ENCODE measurements around the gene ACSM3.

DNA sequence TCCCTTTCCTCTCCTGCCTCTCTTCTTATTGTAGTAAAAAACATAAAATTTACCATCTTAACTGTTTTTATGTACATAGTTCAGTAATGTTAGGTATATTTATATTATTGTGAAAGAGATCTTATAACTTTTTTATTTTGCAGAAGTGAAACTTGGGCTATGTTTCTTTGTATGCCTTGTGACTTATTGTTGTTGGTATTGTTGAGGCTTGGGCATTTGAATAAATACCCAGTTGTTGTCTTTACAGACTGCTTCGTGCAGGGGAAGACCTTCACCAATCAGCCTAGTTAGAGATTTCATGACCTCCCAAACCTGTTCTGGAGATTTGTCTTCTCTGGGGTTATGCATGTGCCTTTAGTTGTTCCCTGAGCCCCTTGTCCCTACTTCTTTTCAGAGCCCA lies 74.4 kb downstream of the ACSM3 start:
- TF ChIP-seq, protein P1, sequence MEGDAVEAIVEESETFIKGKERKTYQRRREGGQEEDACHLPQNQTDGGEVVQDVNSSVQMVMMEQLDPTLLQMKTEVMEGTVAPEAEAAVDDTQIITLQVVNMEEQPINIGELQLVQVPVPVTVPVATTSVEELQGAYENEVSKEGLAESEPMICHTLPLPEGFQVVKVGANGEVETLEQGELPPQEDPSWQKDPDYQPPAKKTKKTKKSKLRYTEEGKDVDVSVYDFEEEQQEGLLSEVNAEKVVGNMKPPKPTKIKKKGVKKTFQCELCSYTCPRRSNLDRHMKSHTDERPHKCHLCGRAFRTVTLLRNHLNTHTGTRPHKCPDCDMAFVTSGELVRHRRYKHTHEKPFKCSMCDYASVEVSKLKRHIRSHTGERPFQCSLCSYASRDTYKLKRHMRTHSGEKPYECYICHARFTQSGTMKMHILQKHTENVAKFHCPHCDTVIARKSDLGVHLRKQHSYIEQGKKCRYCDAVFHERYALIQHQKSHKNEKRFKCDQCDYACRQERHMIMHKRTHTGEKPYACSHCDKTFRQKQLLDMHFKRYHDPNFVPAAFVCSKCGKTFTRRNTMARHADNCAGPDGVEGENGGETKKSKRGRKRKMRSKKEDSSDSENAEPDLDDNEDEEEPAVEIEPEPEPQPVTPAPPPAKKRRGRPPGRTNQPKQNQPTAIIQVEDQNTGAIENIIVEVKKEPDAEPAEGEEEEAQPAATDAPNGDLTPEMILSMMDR (IDR thresholded peaks at IDR 0.05; ENCODE audit: low read depth, low read length, missing input control): no peak
- TF ChIP-seq, protein P2, sequence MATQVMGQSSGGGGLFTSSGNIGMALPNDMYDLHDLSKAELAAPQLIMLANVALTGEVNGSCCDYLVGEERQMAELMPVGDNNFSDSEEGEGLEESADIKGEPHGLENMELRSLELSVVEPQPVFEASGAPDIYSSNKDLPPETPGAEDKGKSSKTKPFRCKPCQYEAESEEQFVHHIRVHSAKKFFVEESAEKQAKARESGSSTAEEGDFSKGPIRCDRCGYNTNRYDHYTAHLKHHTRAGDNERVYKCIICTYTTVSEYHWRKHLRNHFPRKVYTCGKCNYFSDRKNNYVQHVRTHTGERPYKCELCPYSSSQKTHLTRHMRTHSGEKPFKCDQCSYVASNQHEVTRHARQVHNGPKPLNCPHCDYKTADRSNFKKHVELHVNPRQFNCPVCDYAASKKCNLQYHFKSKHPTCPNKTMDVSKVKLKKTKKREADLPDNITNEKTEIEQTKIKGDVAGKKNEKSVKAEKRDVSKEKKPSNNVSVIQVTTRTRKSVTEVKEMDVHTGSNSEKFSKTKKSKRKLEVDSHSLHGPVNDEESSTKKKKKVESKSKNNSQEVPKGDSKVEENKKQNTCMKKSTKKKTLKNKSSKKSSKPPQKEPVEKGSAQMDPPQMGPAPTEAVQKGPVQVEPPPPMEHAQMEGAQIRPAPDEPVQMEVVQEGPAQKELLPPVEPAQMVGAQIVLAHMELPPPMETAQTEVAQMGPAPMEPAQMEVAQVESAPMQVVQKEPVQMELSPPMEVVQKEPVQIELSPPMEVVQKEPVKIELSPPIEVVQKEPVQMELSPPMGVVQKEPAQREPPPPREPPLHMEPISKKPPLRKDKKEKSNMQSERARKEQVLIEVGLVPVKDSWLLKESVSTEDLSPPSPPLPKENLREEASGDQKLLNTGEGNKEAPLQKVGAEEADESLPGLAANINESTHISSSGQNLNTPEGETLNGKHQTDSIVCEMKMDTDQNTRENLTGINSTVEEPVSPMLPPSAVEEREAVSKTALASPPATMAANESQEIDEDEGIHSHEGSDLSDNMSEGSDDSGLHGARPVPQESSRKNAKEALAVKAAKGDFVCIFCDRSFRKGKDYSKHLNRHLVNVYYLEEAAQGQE (IDR thresholded peaks at IDR 0.05): no peak
- TF ChIP-seq SP1 (IDR thresholded peaks at IDR 0.05) (no peak), GABPA (IDR thresholded peaks at IDR 0.05 in 1 of 2, conservative IDR thresholded peaks at IDR 0.05 in 1 of 2) (no peak), RAD21 (IDR thresholded peaks at IDR 0.05) (no peak), TAF1 (conservative IDR thresholded peaks at IDR 0.05) (no peak), JUND (IDR thresholded peaks at IDR 0.05) (no peak), RXRA (IDR thresholded peaks at IDR 0.05) (no peak), EGR1 (IDR thresholded peaks at IDR 0.05; ENCODE audit: low read depth in 2 of 2) (no peak), FOXA1 (IDR thresholded peaks at IDR 0.05) (no peak), HNF4G (IDR thresholded peaks at IDR 0.05) (no peak)
- TF ChIP-seq, protein P3, sequence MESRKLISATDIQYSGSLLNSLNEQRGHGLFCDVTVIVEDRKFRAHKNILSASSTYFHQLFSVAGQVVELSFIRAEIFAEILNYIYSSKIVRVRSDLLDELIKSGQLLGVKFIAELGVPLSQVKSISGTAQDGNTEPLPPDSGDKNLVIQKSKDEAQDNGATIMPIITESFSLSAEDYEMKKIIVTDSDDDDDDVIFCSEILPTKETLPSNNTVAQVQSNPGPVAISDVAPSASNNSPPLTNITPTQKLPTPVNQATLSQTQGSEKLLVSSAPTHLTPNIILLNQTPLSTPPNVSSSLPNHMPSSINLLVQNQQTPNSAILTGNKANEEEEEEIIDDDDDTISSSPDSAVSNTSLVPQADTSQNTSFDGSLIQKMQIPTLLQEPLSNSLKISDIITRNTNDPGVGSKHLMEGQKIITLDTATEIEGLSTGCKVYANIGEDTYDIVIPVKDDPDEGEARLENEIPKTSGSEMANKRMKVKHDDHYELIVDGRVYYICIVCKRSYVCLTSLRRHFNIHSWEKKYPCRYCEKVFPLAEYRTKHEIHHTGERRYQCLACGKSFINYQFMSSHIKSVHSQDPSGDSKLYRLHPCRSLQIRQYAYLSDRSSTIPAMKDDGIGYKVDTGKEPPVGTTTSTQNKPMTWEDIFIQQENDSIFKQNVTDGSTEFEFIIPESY (IDR thresholded peaks at IDR 0.05): no peak
- TF ChIP-seq, protein P4, sequence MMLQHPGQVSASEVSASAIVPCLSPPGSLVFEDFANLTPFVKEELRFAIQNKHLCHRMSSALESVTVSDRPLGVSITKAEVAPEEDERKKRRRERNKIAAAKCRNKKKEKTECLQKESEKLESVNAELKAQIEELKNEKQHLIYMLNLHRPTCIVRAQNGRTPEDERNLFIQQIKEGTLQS (IDR thresholded peaks at IDR 0.05): no peak
